Bronchial epithelial cell (primary cell): Measurements from ENCODE around the gene ASRGL1. TPM values are rescaled to one million over a fixed set of nuclear protein-coding genes. Genes with fewer than 3 reads are reported as not detected.

Experiments used
- DNase-seq: peaks from one replicate; pipeline ENCODE4 v3.0.0-alpha.2; 2010; ENCODE audit warnings: low read depth
- FAIRE-seq: peaks from 2 replicates; lab custom pipeline; 2011; peaks lifted over from hg19 to GRCh38; lab: Jason Lieb, UNC
- H3K27me3 ChIP-seq: 2 replicates; pipeline ENCODE4 v1.5.1; 2011; ENCODE audit warnings: low read length; ENCODE audit not compliant: control insufficient read depth, insufficient read depth
- H3K36me3 ChIP-seq: 2 replicates; pipeline ENCODE4 v1.5.1; 2011; ENCODE audit warnings: low read length; ENCODE audit not compliant: control insufficient read depth, insufficient read depth
- H3K4me3 ChIP-seq: 2 replicates; pipeline ENCODE4 v1.5.1; 2011; ENCODE audit warnings: mild to moderate bottlenecking, low read depth, low read length, control low read depth
- CTCF ChIP-seq: IDR thresholded peaks from 2 replicates; pipeline ENCODE4 v1.5.1; 2011; ENCODE audit warnings: mild to moderate bottlenecking, moderate library complexity, low read length, control low read depth, inconsistent platforms; ENCODE audit not compliant: insufficient read depth, severe bottlenecking
- total RNA-seq: library from RNA; depleted of rRNA; stranded (reverse); fragments of >200 nt; gene quantifications from 2 replicates; pipeline ENCODE4 v1.2.1, GENCODE V29; 2014

The ASRGL1 gene
- total RNA-seq, 1 donor from 2014 or later: 0.53 TPM

- no peak for TF ChIP-seq CTCF
- no peak overlapping the region for H3K4me3 ChIP-seq
- H3K36me3 ChIP-seq: no peaks in the 10 kb centered on the region
- no peaks in the 10 kb centered on the region for H3K27me3 ChIP-seq
- DNase-seq (no peak), FAIRE-seq (no peak)
Measured at GRCh38 chr11:62439785-62440602, 102.7 kb downstream of the ASRGL1 start.

Other genes starting within 250 kb of the ASRGL1 start
- 3.4 and 5.8 TPM in 2 replicates for gene INCENP, start 213.4 kb upstream of the ASRGL1 start, total RNA-seq
- not detected in 2 replicates for gene SCGB1D1, start 147.2 kb upstream of the ASRGL1 start, total RNA-seq
- gene SCGB2A1, start 128.8 kb upstream of the ASRGL1 start, total RNA-seq: not detected in 2 replicates
- not detected in 2 replicates for gene SCGB1D2, start 95.2 kb upstream of the ASRGL1 start, total RNA-seq
- not detected in 2 replicates for gene SCGB2A2, start 67.3 kb upstream of the ASRGL1 start, total RNA-seq
- gene SCGB1D4, start 38.4 kb upstream of the ASRGL1 start, total RNA-seq: not detected in 2 replicates
- gene SCGB1A1, start 81.6 kb downstream of the ASRGL1 start, total RNA-seq: not detected in 2 replicates
- 354 and 607 TPM in 2 replicates for gene AHNAK, start 209.4 kb downstream of the ASRGL1 start, total RNA-seq
- 2,058 and 2,441 TPM in 2 replicates for gene EEF1G, start 236.4 kb downstream of the ASRGL1 start, total RNA-seq